Endothelial cell of umbilical vein (primary cell): Measurements from ENCODE around the gene SLC19A1. TPM values are rescaled to one million over a fixed set of nuclear protein-coding genes. Genes with fewer than 3 reads are reported as not detected.

Experiments
- Bru-seq: library from RNA; stranded (reverse); fragments of 400-500 nt; gene quantifications from one replicate; lab custom pipeline; 2021; lab: Mats Ljungman, UMichigan
- BruChase-seq, 2 experiments: library from RNA; stranded (reverse); fragments of 400-500 nt; gene quantifications; one replicate each; lab custom pipeline; 2021; lab: Mats Ljungman, UMichigan
- BruUV-seq: library from RNA; stranded (reverse); fragments of 400-500 nt; replicated peaks from 2 replicates; lab custom pipeline; 2021; lab: Mats Ljungman, UMichigan
- CTCF ChIA-PET: fragments of 300-600, 350-600 bp; sonication (Branson Sonifier 250); formaldehyde crosslinking; loops from one replicate; lab custom pipeline; 2021; ENCODE audit warnings: antibody characterized with exemption, inconsistent platforms; lab: Charles Lee
- POLR2A ChIA-PET: fragments of 300-600, 350-600 bp; sonication (Branson Sonifier 250); formaldehyde crosslinking; loops from one replicate; lab custom pipeline; 2021; ENCODE audit warnings: antibody characterized with exemption, inconsistent platforms; lab: Charles Lee
- DNase-seq: peaks from one replicate; pipeline ENCODE4 v3.0.0-alpha.2; 2011; ENCODE audit warnings: low read depth, low spot score
- FAIRE-seq: peaks from 2 replicates; lab custom pipeline; 2011; peaks lifted over from hg19 to GRCh38; lab: Jason Lieb, UNC
- H2AFZ ChIP-seq: 2 replicates; pipeline ENCODE4 v1.6.0; 2012; ENCODE audit warnings: low read depth, low read length, control low read depth, inconsistent platforms
- H3K27ac ChIP-seq: 2 replicates; pipeline ENCODE4 v1.5.1; 2011; ENCODE audit warnings: low read depth, mild to moderate bottlenecking, control low read depth, low read length, moderate library complexity; ENCODE audit not compliant: insufficient read depth
- H3K27me3 ChIP-seq, 2 experiments: 2 replicates each; pipeline versions ENCODE4 v1.6.0 to v1.6.1; 2011; ENCODE audit warnings: low read length in 2 of 2, mixed read lengths in 1 of 2; ENCODE audit not compliant: control insufficient read depth in 2 of 2, insufficient read depth in 2 of 2
- H3K36me3 ChIP-seq, 2 experiments: 2 replicates in 1 of 2; 3 replicates in 1 of 2; pipeline ENCODE4 v1.5.1; 2011; ENCODE audit warnings: low read length in 2 of 2, mild to moderate bottlenecking in 1 of 2, moderate library complexity in 1 of 2; ENCODE audit not compliant: control insufficient read depth in 2 of 2, insufficient read depth in 2 of 2; ENCODE audit errors: extremely low read depth in 1 of 2
- H3K4me1 ChIP-seq: 3 replicates; pipeline ENCODE4 v1.5.1; 2011; ENCODE audit warnings: mild to moderate bottlenecking, low read length; ENCODE audit not compliant: control insufficient read depth, insufficient read depth; ENCODE audit errors: extremely low read depth
- H3K4me2 ChIP-seq: 2 replicates; pipeline ENCODE4 v1.6.1; 2011; ENCODE audit warnings: low read length, control low read depth, mixed read lengths; ENCODE audit not compliant: insufficient read depth
- H3K4me3 ChIP-seq, 3 experiments: fragments of 200-600 bp in 1 of 3; sonication (generic), shearing (Covaris generic) in 1 of 3; replicated peaks in 1 of 3; 2 replicates each; pipeline ENCODE4 v1.5.1; 2011 to 2016; ENCODE audit warnings: control low read depth in 3 of 3, low read length in 3 of 3, mild to moderate bottlenecking in 2 of 3, inconsistent platforms in 1 of 3, low read depth in 1 of 3, moderate library complexity in 1 of 3; ENCODE audit not compliant: insufficient read depth in 1 of 3
- H3K79me2 ChIP-seq: 2 replicates; pipeline ENCODE4 v1.6.0; 2012; ENCODE audit warnings: low read length, inconsistent platforms; ENCODE audit not compliant: control insufficient read depth, insufficient read depth
- H3K9ac ChIP-seq: replicated peaks from 2 replicates; pipeline ENCODE3; 2011; ENCODE audit warnings: low read length, control low read depth; ENCODE audit not compliant: insufficient read depth; ENCODE audit errors: extremely low read depth
- H3K9me1 ChIP-seq: replicated peaks from 3 replicates; pipeline ENCODE4 v1.6.0; 2011; ENCODE audit warnings: mild to moderate bottlenecking, low read length; ENCODE audit not compliant: control insufficient read depth, insufficient read depth; ENCODE audit errors: extremely low read depth
- H3K9me3 ChIP-seq: replicated peaks from 2 replicates; pipeline ENCODE4 v1.5.1; 2012; ENCODE audit warnings: low read length, inconsistent platforms; ENCODE audit not compliant: control insufficient read depth, insufficient read depth
- H4K20me1 ChIP-seq: replicated peaks from 2 replicates; pipeline ENCODE3; 2011; ENCODE audit warnings: mild to moderate bottlenecking, low read length; ENCODE audit not compliant: control insufficient read depth, insufficient read depth; ENCODE audit errors: extremely low read depth
- CTCF ChIP-seq, 2 donors: IDR thresholded peaks; 1 replicate in 1 of 2; 2 replicates in 1 of 2; pipeline ENCODE4 v1.5.1; 2011; ENCODE audit warnings: low read length in 2 of 2, mild to moderate bottlenecking in 2 of 2, moderate library complexity in 2 of 2, control low read depth in 1 of 2, inconsistent platforms in 1 of 2, low read depth in 1 of 2; ENCODE audit not compliant: insufficient read depth in 1 of 2; ENCODE audit errors: extremely low read depth in 1 of 2
- MYC ChIP-seq: IDR thresholded peaks from one replicate; pipeline ENCODE4 v1.6.1; 2011; ENCODE audit warnings: mild to moderate bottlenecking, low read depth, low read length
- POLR2AphosphoS5 ChIP-seq: IDR thresholded peaks from 2 replicates; pipeline ENCODE4 v1.6.1; 2012; ENCODE audit warnings: low read depth, mild to moderate bottlenecking, control low read depth, low read length, moderate library complexity; ENCODE audit not compliant: insufficient read depth
- dilution Hi-C: fragments of 300-500 bp; cut with MboI; formaldehyde crosslinking; loops from one replicate; pipeline ENCODE4 v1.15.0; 2019; ENCODE audit warnings: low sequenced_read_pairs; ENCODE audit not compliant: extremely low pct_ligation_motif_present
- intact Hi-C: fragments of 100-400 bp; cut with micrococcal nuclease; formaldehyde crosslinking; loops from one replicate; pipeline ENCODE4 v1.10.0; 2022
- long read RNA-seq: library from polyadenylated mRNA; stranded (forward); transcript quantifications from one replicate; pipeline ENCODE4 v2.0.0, GENCODE V29; 2021
- polyA minus RNA-seq, 3 experiments: library from RNA; depleted of rRNA, polyadenylated mRNA; stranded (reverse); fragments of >200 nt; gene quantifications; 1 replicate in 1 of 3; 2 replicates in 2 of 3; pipeline ENCODE4 v1.2.3, GENCODE V29; 2011
- polyA plus RNA-seq, 4 experiments: library from polyadenylated mRNA; depleted of rRNA in 3 of 4; stranded (reverse) in 3 of 4; unstranded in 1 of 4; fragments of >200 nt; gene quantifications; 2 replicates each; pipeline versions ENCODE4 v1.2.1 to v1.2.3, GENCODE V29; 2011 to 2012; ENCODE audit warnings: missing spikeins in 1 of 4
- total RNA-seq: library from RNA; stranded (reverse); gene quantifications from 2 replicates; pipeline ENCODE4 v1.2.3, GENCODE V29; 2021

The SLC19A1 gene
- total RNA-seq (54.6 and 58.9 TPM in 2 replicates), polyA plus RNA-seq (36.3 and 55.0 TPM in 2 replicates), polyA minus RNA-seq (26.8 and 29.9 TPM in 2 replicates), Bru-seq, nascent RNA (percentile 59 among the genes with signal in this experiment), BruChase-seq, experiment 1, labeled RNA remaining after a 6-hour chase (percentile 71 among the genes with signal in this experiment), BruChase-seq, experiment 2, labeled RNA remaining after a 2-hour chase (percentile 68 among the genes with signal in this experiment)
- 16.9 and 19.9 TPM in 2 replicates for polyA plus RNA-seq (2011; cell fraction: cytosol; rRNA removed)
- polyA plus RNA-seq (2011; cell fraction: nucleus; rRNA removed) = 18.7 and 21.4 TPM in 2 replicates
- 32.8 and 34.1 TPM in 2 replicates for polyA plus RNA-seq (2012)
- polyA minus RNA-seq (2011; cell fraction: cytosol; rRNA and poly(A)+ RNA removed) = 39.4 TPM
- 14.9 and 17.1 TPM in 2 replicates for polyA minus RNA-seq (2011; cell fraction: nucleus; rRNA and poly(A)+ RNA removed)
- long read RNA-seq, transcript SLC19A1-201 (6 exons, 3,811 nt) = major isoform, 35 of 182 reads
- long read RNA-seq, partial matches to known transcripts = 45 of 182 reads
- long read RNA-seq, other reads (novel, unspliced or antisense) = 98 of 182 reads

GRCh38 chr21:45542242-45542666, at the start of gene SLC19A1:
SLC19A1 (minus strand) TSS chr21:45542440; CDS start chr21:45537959, 4,481 bp downstream.
- no peaks in the 10 kb centered on the region for H3K36me3 ChIP-seq
- H4K20me1 ChIP-seq = no peaks in the 10 kb centered on the region
- peak within 1 kb of the TSS; percentile 35 for H3K9ac ChIP-seq
- FAIRE-seq (peak; percentile 72), DNase-seq (peak; percentile 32)
- no peaks in the 10 kb centered on the region for H3K9me1 ChIP-seq
- CTCF ChIA-PET = interaction anchor here (1.9 kb wide), 1 partner anchor 14 kb away, joined by 7 read pairs; no protein-coding TSS in a partner anchor
- peak; percentile 10 to 28 for TF ChIP-seq CTCF (IDR thresholded peaks at IDR 0.05; ENCODE audit: extremely low read depth in 1 of 2, insufficient read depth in 1 of 2, low read depth in 1 of 2, low read length in 2 of 2)
- TF ChIP-seq POLR2AphosphoS5 = peak; percentile 49
- no peak for TF ChIP-seq MYC
- peak within 1 kb of the TSS; percentile 19 for H2AFZ ChIP-seq
- peak within 1 kb of the TSS; percentile 81 for H3K4me2 ChIP-seq
- peak within 1 kb of the TSS; percentile 36 for H3K27ac ChIP-seq
- dilution Hi-C loops = no loop called here
- H3K4me1 ChIP-seq = peaks cover 9% of the 10 kb centered on the region
- H3K4me3 ChIP-seq = peak within 1 kb of the TSS; percentile 47 to 79 (median 59)
- intact Hi-C loops = no loop called here
- no peaks in the 10 kb centered on the region for H3K9me3 ChIP-seq
- no peaks in the 10 kb centered on the region for H3K27me3 ChIP-seq
- peaks cover 41% of the 10 kb centered on the region for H3K79me2 ChIP-seq
- POLR2A ChIA-PET = interaction anchor here (0.7 kb wide), 1 partner anchor 24 kb away, joined by 7 read pairs; no protein-coding TSS in a partner anchor
- BruUV-seq = no TSS peak
